Cardiac fibroblast (primary cell): Measurements from ENCODE around the gene DOP1A.
"Not testable (repeated sequence)": the region's sequence is repeated elsewhere in the genome, so short reads cannot be mapped to it uniquely, and the experiment has no call there.

Source experiments
- DNase-seq, 2 donors: peaks; one replicate each; pipeline versions ENCODE4 v3.0.0 to v3.0.0-alpha.2; 2010; ENCODE audit warnings: low read depth in 2 of 2
- H3K4me3 ChIP-seq, 2 donors: replicated peaks in 1 of 2; 1 replicate in 1 of 2; 2 replicates in 1 of 2; pipeline ENCODE4 v1.5.1; 2011; ENCODE audit warnings: low read depth in 2 of 2, low read length in 2 of 2, mild to moderate bottlenecking in 2 of 2, moderate library complexity in 1 of 2
- CTCF ChIP-seq: IDR thresholded peaks from one replicate; pipeline ENCODE4 v1.5.1; 2011; ENCODE audit warnings: low read depth, mild to moderate bottlenecking, low read length, inconsistent platforms

Gene DOP1A

GRCh38 chr6:83185096-83185495 lies 117.6 kb downstream of the DOP1A start:
- TF ChIP-seq CTCF: no peak
- no peak for DNase-seq
- H3K4me3 ChIP-seq: no peak overlapping the region

DNA sequence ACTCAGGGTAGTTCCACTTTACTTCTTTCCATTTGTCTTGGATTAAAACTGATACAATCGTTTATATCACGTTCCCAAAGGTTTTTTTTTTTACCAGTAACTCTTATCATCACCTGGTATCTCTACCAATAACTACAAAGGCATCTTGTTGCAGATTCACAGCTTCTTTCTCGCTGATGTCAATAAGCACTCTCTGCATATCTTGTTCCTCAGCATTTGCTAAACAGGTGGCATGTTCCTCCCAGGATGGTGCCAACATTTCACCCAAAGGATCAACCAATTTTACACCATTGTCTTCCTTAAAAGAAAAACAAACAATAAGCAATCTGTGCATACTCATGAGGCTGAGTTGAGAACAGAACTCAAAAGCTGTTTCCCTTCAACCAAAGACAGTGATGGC lies 121.0 kb downstream of the DOP1A start:
- DNase-seq: no peak
- H3K4me3 ChIP-seq: no peak overlapping the region
- TF ChIP-seq CTCF: no peak

DNA sequence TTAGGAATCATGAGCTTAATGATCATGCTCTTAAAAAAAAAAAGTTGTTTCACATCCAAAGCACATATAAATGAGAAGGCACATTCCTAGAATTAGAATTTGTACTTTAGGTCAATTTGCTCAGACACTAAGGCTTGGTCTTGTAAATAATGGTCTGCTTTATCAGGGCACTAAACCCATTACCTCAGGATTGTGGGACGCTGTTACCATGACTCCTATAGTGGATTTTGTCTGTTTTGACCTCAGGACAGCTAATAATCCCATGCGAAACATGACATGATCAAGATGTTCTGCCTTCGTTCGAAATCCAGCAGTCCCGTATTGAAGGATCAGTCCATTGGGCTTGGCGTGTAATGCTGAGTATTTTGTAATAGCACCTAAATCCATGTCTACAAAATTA lies 123.2 kb downstream of the DOP1A start:
- TF ChIP-seq CTCF: no peak
- no peak overlapping the region for H3K4me3 ChIP-seq
- DNase-seq: no peak

GRCh38 chr6:83191974-83192373 lies 124.5 kb downstream of the DOP1A start:
- H3K4me3 ChIP-seq: peak overlapping the region; percentile 85 to 93
- not testable (repeated sequence) for DNase-seq

GRCh38 chr6:83192456-83192855 lies 125.0 kb downstream of the DOP1A start:
- no peak for TF ChIP-seq CTCF
- peak overlapping the region; percentile 85 to 93 for H3K4me3 ChIP-seq
- peak in 1 of 2 donors; percentile 54 for DNase-seq

GRCh38 chr6:83192871-83193746 lies 125.6 kb downstream of the DOP1A start, which contains the start of the genes PGM3 and RWDD2A:
Gene PGM3 (minus strand): TSS chr6:83193265. CDS start chr6:83191012, 2,253 bp downstream.
Gene RWDD2A (plus strand): TSS chr6:83193357. CDS start chr6:83194452, 1,095 bp downstream.
- TF ChIP-seq CTCF: no peak
- peak within 1 kb of the TSS; percentile 85 to 93 for H3K4me3 ChIP-seq
- peak; percentile 85 to 88 for DNase-seq

GRCh38 chr6:83193747-83194566 lies 126.5 kb downstream of the DOP1A start:
- peak overlapping the region; percentile 85 to 93 for H3K4me3 ChIP-seq
- no peak for TF ChIP-seq CTCF
- peak; percentile 10 to 37 for DNase-seq
